PC-3 (cell line): Measurements from ENCODE around the gene MAB21L4. TPM values are rescaled to one million over a fixed set of nuclear protein-coding genes. Genes with fewer than 3 reads are reported as not detected.

Experiments used
- ATAC-seq: fragments of 200-7000 bp; cut with Tn5 transposase; 2 replicates; pipeline ENCODE4 v1.9.1; 2020; ENCODE audit warnings: mild to moderate bottlenecking, moderate library complexity
- BruUV-seq: library from RNA; stranded (reverse); fragments of 400-500 nt; replicated peaks from 2 replicates; lab custom pipeline; 2021; lab: Mats Ljungman, UMichigan
- CTCF ChIA-PET: fragments of 300-600 bp; sonication (Branson Sonifier 250); formaldehyde crosslinking; loops from one replicate; lab custom pipeline; 2022; ENCODE audit warnings: antibody characterized with exemption; lab: Charles Lee
- POLR2A ChIA-PET: fragments of 300-600 bp; sonication (Branson Sonifier 250); formaldehyde crosslinking; loops from one replicate; lab custom pipeline; 2022; ENCODE audit warnings: antibody characterized with exemption; ENCODE audit not compliant: unreplicated experiment; lab: Charles Lee
- DNase-seq: peaks from one replicate; pipeline ENCODE4 v3.0.0-alpha.2; 2015
- H2AFZ ChIP-seq: fragments of 300-600 bp; sonication (generic); 2 replicates; pipeline ENCODE4 v1.6.0; 2016; ENCODE audit warnings: antibody characterized with exemption, low read length
- H3F3A ChIP-seq: fragments of 300-600 bp; sonication (generic); one replicate; pipeline ENCODE4 v1.6.0; 2017; ENCODE audit warnings: antibody characterized with exemption, low read length, control low read depth, mild to moderate bottlenecking; ENCODE audit not compliant: unreplicated experiment
- H3K27ac ChIP-seq: fragments of 300-600 bp; sonication (generic); 2 replicates; pipeline ENCODE4 v1.5.1; 2016; ENCODE audit warnings: mild to moderate bottlenecking, low read length
- H3K27me3 ChIP-seq: fragments of 300-600 bp; sonication (generic); 2 replicates; pipeline ENCODE4 v1.6.1; 2016; ENCODE audit warnings: low read length, mixed read lengths
- H3K36me3 ChIP-seq: fragments of 300-600 bp; sonication (generic); 2 replicates; pipeline ENCODE4 v1.6.1; 2016; ENCODE audit warnings: low read depth, mixed run types, low read length, mixed read lengths
- H3K4me1 ChIP-seq: fragments of 300-600 bp; sonication (generic); 2 replicates; pipeline ENCODE4 v1.5.1; 2016; ENCODE audit warnings: low read length; ENCODE audit not compliant: insufficient read depth
- H3K4me2 ChIP-seq: fragments of 300-600 bp; sonication (generic); 2 replicates; pipeline ENCODE4 v1.6.0; 2016; ENCODE audit warnings: low read length
- H3K4me3 ChIP-seq: fragments of 300-600 bp; sonication (generic); 2 replicates; pipeline ENCODE4 v1.5.1; 2016; ENCODE audit warnings: mild to moderate bottlenecking, low read length, mixed read lengths
- H3K79me2 ChIP-seq: fragments of 300-600 bp; sonication (generic); 2 replicates; pipeline ENCODE4 v1.6.1; 2017; ENCODE audit warnings: low read length, mixed read lengths
- H3K9ac ChIP-seq: fragments of 300-600 bp; sonication (generic); 2 replicates; pipeline ENCODE4 v1.6.0; 2016; ENCODE audit warnings: mild to moderate bottlenecking, low read length
- H3K9me2 ChIP-seq: fragments of 300-600 bp; sonication (generic); replicated peaks from 2 replicates; pipeline ENCODE4 v1.6.1; 2016; ENCODE audit warnings: mixed run types, low read length, mixed read lengths
- H3K9me3 ChIP-seq: fragments of 300-600 bp; sonication (generic); 2 replicates; pipeline ENCODE4 v1.6.1; 2016; ENCODE audit warnings: low read length, mixed read lengths
- H4K20me1 ChIP-seq: fragments of 300-600 bp; sonication (generic); 2 replicates; pipeline ENCODE4 v1.6.1; 2016; ENCODE audit warnings: low read length, mixed read lengths
- CTCF ChIP-seq: fragments of 300-600 bp; sonication (generic); conservative IDR thresholded peaks from 2 replicates; pipeline ENCODE4 v1.5.1; 2017; ENCODE audit warnings: antibody characterized with exemption, low read depth, mild to moderate bottlenecking, low read length
- EZH2 ChIP-seq: fragments of 300-600 bp; sonication (generic); IDR thresholded peaks from one replicate; pipeline ENCODE4 v1.6.1; 2017; ENCODE audit warnings: antibody characterized with exemption, mild to moderate bottlenecking, low read length; ENCODE audit not compliant: unreplicated experiment
- EZH2phosphoT487 ChIP-seq: fragments of 300-600 bp; sonication (generic); IDR thresholded peaks from 2 replicates; pipeline ENCODE4 v1.6.1; 2018; ENCODE audit warnings: mild to moderate bottlenecking, antibody characterized with exemption, low read length, borderline replicate concordance
- intact Hi-C: fragments of 100-400 bp; cut with micrococcal nuclease; formaldehyde crosslinking; loops from 2 replicates; pipeline ENCODE4 v1.9.0; 2023
- total RNA-seq: library from RNA; depleted of rRNA; stranded (reverse); fragments of >200 nt; gene quantifications from 2 replicates; pipeline ENCODE4 v1.2.3, GENCODE V29; 2014

MAB21L4 gene
- total RNA-seq, 1 experiment from 2014 or later: 1.0 TPM

- Histone ChIP-seq H3K27ac (no peak overlapping the region), H3K4me2 (no peak overlapping the region), H3K27me3 (peaks cover 28% of the 10 kb centered on the region), H4K20me1 (no peaks in the 10 kb centered on the region), H3K9ac (no peak overlapping the region), H3F3A (no peaks in the 10 kb centered on the region), H3K9me2 (no peaks in the 10 kb centered on the region), H2AFZ (no peak overlapping the region), H3K4me3 (no peak overlapping the region), H3K9me3 (peaks cover 12% of the 10 kb centered on the region), H3K4me1 (no peaks in the 10 kb centered on the region), H3K36me3 (no peaks in the 10 kb centered on the region), H3K79me2 (no peaks in the 10 kb centered on the region)
- ATAC-seq (no peak), DNase-seq (no peak)
- ChIA-PET POLR2A (no interaction called here), CTCF (no interaction called here)
- TF ChIP-seq EZH2 (no peak), CTCF (no peak), EZH2phosphoT487 (no peak)
- intact Hi-C loops: no loop called here
- no TSS peak for BruUV-seq
Observed at GRCh38 chr2:240935103-240935876, 39.3 kb upstream of the MAB21L4 start.

- TF ChIP-seq EZH2 (no peak), EZH2phosphoT487 (no peak), CTCF (no peak)
Observed at GRCh38 chr2:240934701-240935102, 38.7 kb upstream of the MAB21L4 start.

DNA sequence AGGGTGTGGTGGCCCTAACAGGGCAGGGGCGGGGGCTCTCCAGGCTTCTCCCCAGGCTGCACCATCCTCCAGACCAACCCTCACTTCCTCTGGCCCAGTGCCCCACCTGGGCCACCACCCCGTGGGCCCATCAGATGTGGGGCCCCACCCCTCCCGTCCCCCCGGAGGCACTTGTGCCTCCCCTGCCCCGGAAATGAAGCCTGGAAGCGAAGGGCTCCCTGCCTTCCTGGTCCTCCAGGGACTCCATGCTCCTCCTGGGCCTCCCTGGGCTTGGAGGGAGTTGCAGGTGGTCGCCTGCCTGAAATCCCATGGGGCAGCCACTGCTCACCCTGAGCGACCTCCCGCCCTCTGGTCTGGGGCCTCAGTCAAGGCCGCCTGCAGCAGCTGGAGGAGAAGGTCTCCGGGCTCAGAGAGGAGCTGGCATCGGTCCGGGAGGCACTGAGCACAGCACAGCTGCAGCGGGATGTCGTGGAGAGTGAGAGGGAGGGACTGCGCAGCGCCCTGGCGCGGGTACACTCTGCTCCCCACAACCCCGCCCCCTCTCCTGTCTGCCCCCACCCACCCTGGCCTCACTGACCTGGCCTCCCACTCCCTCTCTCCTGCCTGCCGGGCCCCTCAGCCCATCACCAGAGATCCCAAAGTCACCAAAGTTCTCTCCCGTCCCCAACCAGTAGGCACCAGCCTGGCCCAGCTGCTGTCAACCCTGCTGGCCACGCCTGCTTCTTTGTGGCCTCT, 38.2 kb upstream of the MAB21L4 start:
- POLR2A ChIA-PET: no interaction called here
- no peak overlapping the region for H3K4me3 ChIP-seq
- no peaks in the 10 kb centered on the region for H3F3A ChIP-seq
- no peak for ATAC-seq
- intact Hi-C loops: no loop called here
- H3K79me2 ChIP-seq: no peaks in the 10 kb centered on the region
- no peak for DNase-seq
- H3K36me3 ChIP-seq: no peaks in the 10 kb centered on the region
- peaks cover 20% of the 10 kb centered on the region for H3K27me3 ChIP-seq
- H2AFZ ChIP-seq: no peak overlapping the region
- BruUV-seq: no TSS peak
- H3K9me3 ChIP-seq: peaks cover 12% of the 10 kb centered on the region
- H3K9ac ChIP-seq: no peak overlapping the region
- no peaks in the 10 kb centered on the region for H3K9me2 ChIP-seq
- H4K20me1 ChIP-seq: no peaks in the 10 kb centered on the region
- TF ChIP-seq EZH2: no peak
- no peak for TF ChIP-seq EZH2phosphoT487
- no peak for TF ChIP-seq CTCF
- CTCF ChIA-PET: no interaction called here
- no peak overlapping the region for H3K4me2 ChIP-seq
- no peaks in the 10 kb centered on the region for H3K4me1 ChIP-seq
- H3K27ac ChIP-seq: no peak overlapping the region

More at GRCh38 chr2:240934701-240935102, 38.7 kb upstream of the MAB21L4 start:
- H3K9me2 ChIP-seq: no peaks in the 10 kb centered on the region
- ChIA-PET CTCF (no interaction called here), POLR2A (no interaction called here)
- no peak overlapping the region for H3K9ac ChIP-seq
- H4K20me1 ChIP-seq: no peaks in the 10 kb centered on the region
- no peaks in the 10 kb centered on the region for H3F3A ChIP-seq
- H2AFZ ChIP-seq: no peak overlapping the region
- H3K27ac ChIP-seq: no peak overlapping the region
- peaks cover 22% of the 10 kb centered on the region for H3K27me3 ChIP-seq
- H3K4me1 ChIP-seq: no peaks in the 10 kb centered on the region
- no TSS peak for BruUV-seq
- no peaks in the 10 kb centered on the region for H3K79me2 ChIP-seq
- no peak overlapping the region for H3K4me3 ChIP-seq
- no peak for DNase-seq
- ATAC-seq: no peak
- no peaks in the 10 kb centered on the region for H3K36me3 ChIP-seq
- H3K4me2 ChIP-seq: no peak overlapping the region
- intact Hi-C loops: no loop called here
- H3K9me3 ChIP-seq: peaks cover 12% of the 10 kb centered on the region
